HEK293 (cell line): ENCODE measurements around the gene PLAGL2.

Experiments
- CTCF ChIA-PET: fragments of 350-600 bp; formaldehyde crosslinking; extraction: SDS; loops from one replicate; lab custom pipeline; 2021; ENCODE audit warnings: antibody characterized with exemption; lab: Yijun Ruan, JAX
- POLR2A ChIA-PET: fragments of 300-600 bp; formaldehyde crosslinking; extraction: SDS; loops from one replicate; lab custom pipeline; 2020; ENCODE audit warnings: antibody characterized with exemption, inconsistent platforms; lab: Yijun Ruan, JAX
- H3K27ac ChIP-seq: fragments of 200-500 bp; sonication (Bioruptor generic); 2 replicates; pipeline ENCODE4 v1.5.1; 2014; ENCODE audit warnings: low read depth, low read length, control low read depth, inconsistent platforms; ENCODE audit errors: extremely low read depth
- H3K36me3 ChIP-seq, 2 experiments: fragments of 200-500 bp in 1 of 2; sonication (Bioruptor generic) in 1 of 2; 1 replicate in 1 of 2; 2 replicates in 1 of 2; pipeline ENCODE4 v1.5.1; 2014 to 2017; ENCODE audit warnings: inconsistent platforms in 2 of 2, low read length in 2 of 2; ENCODE audit not compliant: control insufficient read depth in 2 of 2, insufficient read depth in 1 of 2
- H3K4me1 ChIP-seq: fragments of 200-500 bp; sonication (Bioruptor generic); 2 replicates; pipeline ENCODE4 v1.5.1; 2014; ENCODE audit warnings: mild to moderate bottlenecking, low read length, inconsistent platforms; ENCODE audit not compliant: control insufficient read depth, insufficient read depth
- H3K4me3 ChIP-seq: 2 replicates; pipeline ENCODE4 v1.5.1; 2011; ENCODE audit warnings: low read depth, mild to moderate bottlenecking, control low read depth, low read length, moderate library complexity
- H3K9me3 ChIP-seq: fragments of 200-500 bp; sonication (Bioruptor generic); 2 replicates; pipeline ENCODE4 v1.5.1; 2014; ENCODE audit warnings: low read depth, low read length, inconsistent platforms; ENCODE audit not compliant: control insufficient read depth, insufficient read depth
- FEZF1 ChIP-seq: fragments of 450-650 bp; formaldehyde crosslinking; IDR thresholded peaks from 2 replicates; pipeline ENCODE4 v1.5.1; 2016; ENCODE audit warnings: missing biosample characterization, missing genetic modification characterization
- KLF7 ChIP-seq: fragments of 450-650 bp; formaldehyde crosslinking; IDR thresholded peaks from 2 replicates; pipeline ENCODE4 v1.5.1; 2016; ENCODE audit warnings: missing biosample characterization, missing genetic modification characterization, borderline replicate concordance
- SP3 ChIP-seq: fragments of 450-650 bp; formaldehyde crosslinking; IDR thresholded peaks from 2 replicates; pipeline ENCODE4 v1.5.1; 2016; ENCODE audit warnings: missing biosample characterization, missing genetic modification characterization
- TCF7L2 ChIP-seq: IDR thresholded peaks from 2 replicates; pipeline ENCODE4 v1.6.1; 2011; ENCODE audit warnings: low read depth, mild to moderate bottlenecking, inconsistent platforms, low read length, moderate library complexity, borderline replicate concordance
- YY1 ChIP-seq: fragments of 450-650 bp; formaldehyde crosslinking; IDR thresholded peaks from 2 replicates; pipeline ENCODE4 v1.5.1; 2018; ENCODE audit warnings: missing biosample characterization, missing genetic modification characterization
- ZFP69B ChIP-seq: fragments of 450-650 bp; formaldehyde crosslinking; IDR thresholded peaks from 2 replicates; pipeline ENCODE4 v1.5.1; 2016; ENCODE audit warnings: missing biosample characterization, missing genetic modification characterization
- ZNF266 ChIP-seq: fragments of 450-650 bp; formaldehyde crosslinking; IDR thresholded peaks from 2 replicates; pipeline ENCODE4 v1.5.1; 2016; ENCODE audit warnings: missing biosample characterization, missing genetic modification characterization, low read depth
- ZNF292 ChIP-seq: fragments of 450-650 bp; formaldehyde crosslinking; IDR thresholded peaks from 2 replicates; pipeline ENCODE4 v1.5.1; 2016; ENCODE audit warnings: low read depth, missing biosample characterization, missing genetic modification characterization, borderline replicate concordance
- ZNF416 ChIP-seq: fragments of 450-650 bp; formaldehyde crosslinking; IDR thresholded peaks from 2 replicates; pipeline ENCODE4 v1.5.1; 2016; ENCODE audit warnings: missing biosample characterization, missing genetic modification characterization
- ZNF521 ChIP-seq: fragments of 450-650 bp; formaldehyde crosslinking; IDR thresholded peaks from 2 replicates; pipeline ENCODE4 v1.5.1; 2017; ENCODE audit warnings: missing biosample characterization, mild to moderate bottlenecking, missing genetic modification characterization
- ZNF658 ChIP-seq: fragments of 450-650 bp; formaldehyde crosslinking; IDR thresholded peaks from 2 replicates; pipeline ENCODE4; 2016; ENCODE audit warnings: missing biosample characterization, missing genetic modification characterization
- ZNF747 ChIP-seq: fragments of 450-650 bp; formaldehyde crosslinking; IDR thresholded peaks from 2 replicates; pipeline ENCODE4 v1.5.1; 2016; ENCODE audit warnings: missing biosample characterization, missing genetic modification characterization
- ZNF837 ChIP-seq: fragments of 450-650 bp; formaldehyde crosslinking; IDR thresholded peaks from 2 replicates; pipeline ENCODE4 v1.5.1; 2016; ENCODE audit warnings: missing biosample characterization, missing genetic modification characterization
- ZXDB ChIP-seq: fragments of 450-650 bp; formaldehyde crosslinking; IDR thresholded peaks from 2 replicates; pipeline ENCODE4 v1.5.1; 2016; ENCODE audit warnings: missing biosample characterization, missing genetic modification characterization
- TF ChIP-seq, protein P1 (sequence below): fragments of 450-650 bp; formaldehyde crosslinking; IDR thresholded peaks from 2 replicates; pipeline ENCODE4 v1.5.1; 2016; ENCODE audit warnings: missing biosample characterization, missing genetic modification characterization
- TF ChIP-seq, protein P2 (sequence below): fragments of 450-650 bp; formaldehyde crosslinking; IDR thresholded peaks from 2 replicates; pipeline ENCODE4 v1.5.1; 2017; ENCODE audit warnings: missing biosample characterization, missing genetic modification characterization
- TF ChIP-seq, protein P3 (sequence below): fragments of 450-650 bp; formaldehyde crosslinking; IDR thresholded peaks from 2 replicates; pipeline ENCODE4 v1.5.1; 2017; ENCODE audit warnings: missing biosample characterization, missing genetic modification characterization

PLAGL2 gene

DNA sequence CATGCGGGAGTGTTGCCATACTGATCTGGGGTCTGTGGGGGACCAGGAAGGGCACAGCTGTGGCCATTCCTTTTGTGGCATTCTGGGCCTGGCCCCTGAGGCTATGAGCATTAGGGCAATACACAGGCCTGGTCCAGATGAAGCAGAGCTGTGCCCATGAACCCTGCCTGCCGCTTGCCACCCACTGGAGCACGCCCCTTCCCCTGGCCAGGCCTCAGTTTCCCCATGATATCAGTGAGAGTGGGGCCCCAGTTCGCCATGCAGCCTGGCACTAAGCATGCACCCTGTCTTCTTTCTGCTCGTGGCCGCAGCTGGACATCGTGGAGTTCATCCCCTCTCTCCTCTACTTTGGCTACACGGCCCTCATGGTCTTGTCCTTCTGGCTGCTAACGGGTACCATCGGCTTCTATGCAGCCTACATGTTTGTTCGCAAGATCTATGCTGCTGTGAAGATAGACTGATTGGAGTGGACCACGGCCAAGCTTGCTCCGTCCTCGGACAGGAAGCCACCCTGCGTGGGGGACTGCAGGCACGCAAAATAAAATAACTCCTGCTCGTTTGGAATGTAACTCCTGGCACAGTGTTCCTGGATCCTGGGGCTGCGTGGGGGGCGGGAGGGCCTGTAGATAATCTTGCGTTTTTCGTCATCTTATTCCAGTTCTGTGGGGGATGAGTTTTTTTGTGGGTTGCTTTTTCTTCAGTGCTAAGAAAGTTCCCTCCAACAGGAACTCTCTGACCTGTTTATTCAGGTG, 42.4 kb downstream of the PLAGL2 start (continued):
- no peak for TF ChIP-seq SP3 (tag by site-specific recombination)

DNA sequence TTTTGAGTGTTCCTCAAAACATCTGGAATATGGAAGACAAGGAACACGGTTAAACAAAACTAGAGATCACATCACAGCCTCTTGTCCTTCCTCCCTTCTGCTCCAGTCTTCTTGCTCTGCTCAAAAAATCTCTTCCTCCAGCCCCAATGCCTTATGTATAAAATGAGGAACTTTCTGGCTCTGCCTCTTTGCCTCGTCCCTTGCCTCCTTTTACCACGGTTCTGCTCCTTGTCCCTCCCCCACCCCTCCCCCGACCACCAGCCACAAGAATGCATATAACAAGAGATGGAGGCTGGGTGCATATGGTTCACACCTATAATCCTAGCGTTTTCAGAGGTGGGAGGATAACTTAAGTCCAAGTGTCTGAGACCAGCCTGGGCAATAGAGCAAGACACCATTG, 43.6 kb downstream of the PLAGL2 start:
- ChIA-PET POLR2A (no interaction called here), CTCF (no interaction called here)

DNA sequence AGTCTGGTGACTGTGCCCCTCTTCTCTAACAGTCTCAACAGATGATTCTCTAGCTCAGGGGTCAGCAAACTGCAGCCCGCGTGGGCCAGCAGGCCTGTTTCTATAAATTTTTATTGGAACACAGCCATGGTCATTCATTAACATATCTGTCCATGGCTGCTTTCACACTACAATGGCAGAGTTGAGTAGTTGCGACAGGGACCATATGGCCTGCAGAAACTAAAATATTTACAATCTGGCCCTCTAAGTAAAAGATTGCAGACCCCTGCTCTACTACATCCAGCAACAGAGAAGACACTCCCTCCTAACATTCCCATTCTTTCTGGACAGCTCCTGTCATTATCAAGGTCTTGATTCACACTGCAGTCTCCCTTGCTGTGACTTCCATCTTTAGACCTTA, 45.2 kb downstream of the PLAGL2 start:
- TF ChIP-seq ZNF521: no peak
- CTCF ChIA-PET: interaction anchor here (0.6 kb wide), 2 partner anchors 175 to 580 kb away, joined by 3 to 4 read pairs; no protein-coding TSS in a partner anchor

More for the DNA sequence above, 43.6 kb downstream of the PLAGL2 start:
- Histone ChIP-seq H3K27ac (no peak overlapping the region), H3K9me3 (no peaks in the 10 kb centered on the region), H3K4me3 (no peak overlapping the region), H3K4me1 (peaks cover 6% of the 10 kb centered on the region), H3K36me3 (peaks cover 11 to 73% of the 10 kb centered on the region in 2 experiments; a peak in 2 of 3 replicates)
- no peak for TF ChIP-seq ZNF266 (tag by site-specific recombination)
- TF ChIP-seq ZFP69B (tag by site-specific recombination): no peak
- TF ChIP-seq, all 188 proteins: peak for 0

DNA sequence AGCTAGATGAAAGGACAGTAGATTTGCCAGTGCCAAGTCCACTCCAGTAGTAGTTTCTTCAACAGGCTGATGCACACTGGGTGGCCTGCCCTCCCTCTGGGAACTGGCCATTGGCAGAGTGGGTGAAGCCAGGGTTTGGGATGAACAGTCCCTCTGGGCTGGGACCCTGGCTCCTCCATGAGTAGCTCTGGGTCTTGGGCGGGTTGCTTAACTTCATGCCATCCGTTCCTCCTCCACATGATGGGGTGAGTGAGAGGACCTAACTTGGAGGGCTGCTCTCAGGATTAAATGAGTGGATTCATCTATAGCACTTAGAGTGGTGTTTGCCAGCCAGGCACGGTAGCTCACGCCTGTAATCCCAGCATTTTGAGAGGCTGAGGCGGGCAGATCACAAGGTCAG, 47.2 kb downstream of the PLAGL2 start:
- no peak overlapping the region for H3K27ac ChIP-seq
- no peak overlapping the region for H3K4me3 ChIP-seq
- peaks cover 11 to 75% of the 10 kb centered on the region in 2 experiments; a peak in 2 of 3 replicates for H3K36me3 ChIP-seq
- TF ChIP-seq FEZF1 (tag by site-specific recombination): no peak
- TF ChIP-seq, protein P1, sequence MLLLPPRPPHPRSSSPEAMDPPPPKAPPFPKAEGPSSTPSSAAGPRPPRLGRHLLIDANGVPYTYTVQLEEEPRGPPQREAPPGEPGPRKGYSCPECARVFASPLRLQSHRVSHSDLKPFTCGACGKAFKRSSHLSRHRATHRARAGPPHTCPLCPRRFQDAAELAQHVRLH: no peak
- no peak for TF ChIP-seq ZNF292 (tag by site-specific recombination)
- TF ChIP-seq TCF7L2: no peak
- TF ChIP-seq, protein P2, sequence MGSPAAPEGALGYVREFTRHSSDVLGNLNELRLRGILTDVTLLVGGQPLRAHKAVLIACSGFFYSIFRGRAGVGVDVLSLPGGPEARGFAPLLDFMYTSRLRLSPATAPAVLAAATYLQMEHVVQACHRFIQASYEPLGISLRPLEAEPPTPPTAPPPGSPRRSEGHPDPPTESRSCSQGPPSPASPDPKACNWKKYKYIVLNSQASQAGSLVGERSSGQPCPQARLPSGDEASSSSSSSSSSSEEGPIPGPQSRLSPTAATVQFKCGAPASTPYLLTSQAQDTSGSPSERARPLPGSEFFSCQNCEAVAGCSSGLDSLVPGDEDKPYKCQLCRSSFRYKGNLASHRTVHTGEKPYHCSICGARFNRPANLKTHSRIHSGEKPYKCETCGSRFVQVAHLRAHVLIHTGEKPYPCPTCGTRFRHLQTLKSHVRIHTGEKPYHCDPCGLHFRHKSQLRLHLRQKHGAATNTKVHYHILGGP (tag by site-specific recombination): no peak
- no peak for TF ChIP-seq ZXDB (tag by site-specific recombination)
- TF ChIP-seq, protein P3, sequence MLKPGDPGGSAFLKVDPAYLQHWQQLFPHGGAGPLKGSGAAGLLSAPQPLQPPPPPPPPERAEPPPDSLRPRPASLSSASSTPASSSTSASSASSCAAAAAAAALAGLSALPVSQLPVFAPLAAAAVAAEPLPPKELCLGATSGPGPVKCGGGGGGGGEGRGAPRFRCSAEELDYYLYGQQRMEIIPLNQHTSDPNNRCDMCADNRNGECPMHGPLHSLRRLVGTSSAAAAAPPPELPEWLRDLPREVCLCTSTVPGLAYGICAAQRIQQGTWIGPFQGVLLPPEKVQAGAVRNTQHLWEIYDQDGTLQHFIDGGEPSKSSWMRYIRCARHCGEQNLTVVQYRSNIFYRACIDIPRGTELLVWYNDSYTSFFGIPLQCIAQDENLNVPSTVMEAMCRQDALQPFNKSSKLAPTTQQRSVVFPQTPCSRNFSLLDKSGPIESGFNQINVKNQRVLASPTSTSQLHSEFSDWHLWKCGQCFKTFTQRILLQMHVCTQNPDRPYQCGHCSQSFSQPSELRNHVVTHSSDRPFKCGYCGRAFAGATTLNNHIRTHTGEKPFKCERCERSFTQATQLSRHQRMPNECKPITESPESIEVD (tag by site-specific recombination): no peak
- no peak for TF ChIP-seq ZNF837
- no peak for TF ChIP-seq ZNF416 (tag by site-specific recombination)
- no peak for TF ChIP-seq ZNF658
- no peak for TF ChIP-seq YY1
- TF ChIP-seq ZNF747 (tag by site-specific recombination): no peak
- TF ChIP-seq KLF7 (tag by site-specific recombination): no peak
- POLR2A ChIA-PET: no interaction called here
- CTCF ChIA-PET: no interaction called here
- H3K9me3 ChIP-seq: no peaks in the 10 kb centered on the region
- no peaks in the 10 kb centered on the region for H3K4me1 ChIP-seq

More for the DNA sequence above, 45.2 kb downstream of the PLAGL2 start:
- H3K4me1 ChIP-seq: no peaks in the 10 kb centered on the region
- peaks cover 11 to 84% of the 10 kb centered on the region in 2 experiments; a peak in 2 of 3 replicates for H3K36me3 ChIP-seq
- no peaks in the 10 kb centered on the region for H3K9me3 ChIP-seq
- POLR2A ChIA-PET: no interaction called here
- no peak overlapping the region for H3K27ac ChIP-seq
- no peak overlapping the region for H3K4me3 ChIP-seq
